ENCODE results near the gene GPR83.
"Not testable (repeated sequence)": the region's sequence is repeated elsewhere in the genome, so short reads cannot be mapped to it uniquely, and the experiment has no call there.

- TF ChIP-seq CTCF (conservative IDR thresholded peaks at IDR 0.05; ENCODE audit: low read depth, low read length); BHLHE40 (IDR thresholded peaks at IDR 0.05; ENCODE audit: low read depth, low read length); NFE2L2 (IDR thresholded peaks at IDR 0.05; ENCODE audit: low read depth, low read length); CHD1 (IDR thresholded peaks at IDR 0.05; ENCODE audit: low read depth, low read length); RAD21 (IDR thresholded peaks at IDR 0.05; ENCODE audit: low read length); POLR2A (IDR thresholded peaks at IDR 0.05; ENCODE audit: low read depth, low read length); CEBPB (IDR thresholded peaks at IDR 0.05; ENCODE audit: low read depth, low read length); USF2 (IDR thresholded peaks at IDR 0.05; ENCODE audit: low read depth, low read length); SMC3 (IDR thresholded peaks at IDR 0.05; ENCODE audit: low read depth, low read length); MAZ (IDR thresholded peaks at IDR 0.05; ENCODE audit: borderline replicate concordance, low read depth, low read length); ELK1 (IDR thresholded peaks at IDR 0.05; ENCODE audit: borderline replicate concordance, low read depth, low read length); RCOR1 (IDR thresholded peaks at IDR 0.05; ENCODE audit: insufficient replicate concordance, low read length): not testable (repeated sequence)
Measured at GRCh38 chr11:94370576-94370975, 30.6 kb downstream of the GPR83 start.

Data from IMR-90 (cell line).